ENCODE measurements around the gene SUV39H2.

SUV39H2 gene

GRCh38 chr10:14875941-14876340, 2.7 kb upstream of the SUV39H2 start:
- peaks cover 3% of the 10 kb centered on the region for H3K36me3 ChIP-seq (replicated peaks; ENCODE audit: low read depth, low read length)
- no peaks in the 10 kb centered on the region for H4K20me1 ChIP-seq (ENCODE audit: insufficient read depth, low read length)
- no peak overlapping the region for H3K27ac ChIP-seq (ENCODE audit: low read length)
- no peak overlapping the region for H3K4me3 ChIP-seq (ENCODE audit: low read length)
- H3K79me2 ChIP-seq (ENCODE audit: low read length) = peaks cover 40% of the 10 kb centered on the region
- H3K27me3 ChIP-seq (ENCODE audit: low read depth, low read length) = no peaks in the 10 kb centered on the region
- TF ChIP-seq EZH2phosphoT487 (IDR thresholded peaks at IDR 0.05; ENCODE audit: low read depth) (no peak), CTCF (IDR thresholded peaks at IDR 0.05; ENCODE audit: low read depth, low read length) (no peak)
- no peaks in the 10 kb centered on the region for H3K9me3 ChIP-seq (ENCODE audit: insufficient read depth, low read length)
- peaks cover 24% of the 10 kb centered on the region for H3K4me1 ChIP-seq (ENCODE audit: low read length)
- no peak overlapping the region for H3K9ac ChIP-seq (ENCODE audit: low read length)
- H2AFZ ChIP-seq (ENCODE audit: low read depth, low read length) = no peak overlapping the region
- no peak overlapping the region for H3K4me2 ChIP-seq (ENCODE audit: low read length)

GRCh38 chr10:14876764-14877163, 1.9 kb upstream of the SUV39H2 start:
- no peak overlapping the region for H2AFZ ChIP-seq (ENCODE audit: low read depth, low read length)
- H3K9me3 ChIP-seq (ENCODE audit: insufficient read depth, low read length) = no peaks in the 10 kb centered on the region
- peaks cover 49% of the 10 kb centered on the region for H3K79me2 ChIP-seq (ENCODE audit: low read length)
- H3K27ac ChIP-seq (ENCODE audit: low read length) = no peak overlapping the region
- H3K9ac ChIP-seq (ENCODE audit: low read length) = no peak overlapping the region
- peaks cover 32% of the 10 kb centered on the region for H3K4me1 ChIP-seq (ENCODE audit: low read length)
- H3K27me3 ChIP-seq (ENCODE audit: low read depth, low read length) = no peaks in the 10 kb centered on the region
- H3K4me3 ChIP-seq (ENCODE audit: low read length) = no peak overlapping the region
- TF ChIP-seq CTCF (IDR thresholded peaks at IDR 0.05; ENCODE audit: low read depth, low read length) (no peak), EZH2phosphoT487 (IDR thresholded peaks at IDR 0.05; ENCODE audit: low read depth) (no peak)
- peaks cover 7% of the 10 kb centered on the region for H3K36me3 ChIP-seq (replicated peaks; ENCODE audit: low read depth, low read length)
- peak overlapping the region; percentile 92; the same call in 1 of the 2 replicates for H3K4me2 ChIP-seq (ENCODE audit: low read length)
- H4K20me1 ChIP-seq (ENCODE audit: insufficient read depth, low read length) = 0 out of 2 replicates have a peak, but pooled peaks cover 2% of the 10 kb centered on the region

GRCh38 chr10:14879124-14879927, 660 bp downstream of the SUV39H2 start:
- peaks cover 72% of the 10 kb centered on the region for H3K79me2 ChIP-seq (ENCODE audit: low read length)
- H3K4me1 ChIP-seq (ENCODE audit: low read length) = peaks cover 28% of the 10 kb centered on the region
- H3K9me3 ChIP-seq (ENCODE audit: insufficient read depth, low read length) = no peaks in the 10 kb centered on the region
- H3K27me3 ChIP-seq (ENCODE audit: low read depth, low read length) = no peaks in the 10 kb centered on the region
- H3K36me3 ChIP-seq (replicated peaks; ENCODE audit: low read depth, low read length) = peaks cover 10% of the 10 kb centered on the region
- TF ChIP-seq EZH2phosphoT487 (IDR thresholded peaks at IDR 0.05; ENCODE audit: low read depth) = no peak
- TF ChIP-seq CTCF (IDR thresholded peaks at IDR 0.05; ENCODE audit: low read depth, low read length) = no peak
- peak overlapping the region; percentile 91 for H3K4me2 ChIP-seq (ENCODE audit: low read length)
- peak overlapping the region; percentile 81 for H3K9ac ChIP-seq (ENCODE audit: low read length)
- 0 out of 2 replicates have a peak, but pooled peaks cover 3% of the 10 kb centered on the region for H4K20me1 ChIP-seq (ENCODE audit: insufficient read depth, low read length)
- 0 out of 2 replicates have a peak overlapping the region, but pooled peaks have one; percentile 20 for H2AFZ ChIP-seq (ENCODE audit: low read depth, low read length)
- H3K4me3 ChIP-seq (ENCODE audit: low read length) = peak overlapping the region; percentile 99
- H3K27ac ChIP-seq (ENCODE audit: low read length) = peak overlapping the region; percentile 48; the same call in 1 of the 2 replicates

GRCh38 chr10:14879928-14880193, 1.2 kb downstream of the SUV39H2 start:
- Histone ChIP-seq H3K4me3 (ENCODE audit: low read length) (peak overlapping the region; percentile 99), H3K27ac (ENCODE audit: low read length) (no peak overlapping the region), H3K9ac (ENCODE audit: low read length) (peak overlapping the region; percentile 81), H4K20me1 (ENCODE audit: insufficient read depth, low read length) (0 out of 2 replicates have a peak, but pooled peaks cover 3% of the 10 kb centered on the region), H3K79me2 (ENCODE audit: low read length) (peaks cover 78% of the 10 kb centered on the region), H3K4me2 (ENCODE audit: low read length) (peak overlapping the region; percentile 91), H3K4me1 (ENCODE audit: low read length) (peaks cover 28% of the 10 kb centered on the region), H3K36me3 (replicated peaks; ENCODE audit: low read depth, low read length) (peaks cover 14% of the 10 kb centered on the region), H3K27me3 (ENCODE audit: low read depth, low read length) (no peaks in the 10 kb centered on the region), H3K9me3 (ENCODE audit: insufficient read depth, low read length) (no peaks in the 10 kb centered on the region), H2AFZ (ENCODE audit: low read depth, low read length) (no peak overlapping the region)
- TF ChIP-seq EZH2phosphoT487 (IDR thresholded peaks at IDR 0.05; ENCODE audit: low read depth) = no peak
- TF ChIP-seq CTCF (IDR thresholded peaks at IDR 0.05; ENCODE audit: low read depth, low read length) = no peak
